ENCODE measurements around the gene THUMPD3.
A peak's percentile ranks its signal among the peaks of the same experiment; 100 is the strongest.

The THUMPD3 gene

DNA sequence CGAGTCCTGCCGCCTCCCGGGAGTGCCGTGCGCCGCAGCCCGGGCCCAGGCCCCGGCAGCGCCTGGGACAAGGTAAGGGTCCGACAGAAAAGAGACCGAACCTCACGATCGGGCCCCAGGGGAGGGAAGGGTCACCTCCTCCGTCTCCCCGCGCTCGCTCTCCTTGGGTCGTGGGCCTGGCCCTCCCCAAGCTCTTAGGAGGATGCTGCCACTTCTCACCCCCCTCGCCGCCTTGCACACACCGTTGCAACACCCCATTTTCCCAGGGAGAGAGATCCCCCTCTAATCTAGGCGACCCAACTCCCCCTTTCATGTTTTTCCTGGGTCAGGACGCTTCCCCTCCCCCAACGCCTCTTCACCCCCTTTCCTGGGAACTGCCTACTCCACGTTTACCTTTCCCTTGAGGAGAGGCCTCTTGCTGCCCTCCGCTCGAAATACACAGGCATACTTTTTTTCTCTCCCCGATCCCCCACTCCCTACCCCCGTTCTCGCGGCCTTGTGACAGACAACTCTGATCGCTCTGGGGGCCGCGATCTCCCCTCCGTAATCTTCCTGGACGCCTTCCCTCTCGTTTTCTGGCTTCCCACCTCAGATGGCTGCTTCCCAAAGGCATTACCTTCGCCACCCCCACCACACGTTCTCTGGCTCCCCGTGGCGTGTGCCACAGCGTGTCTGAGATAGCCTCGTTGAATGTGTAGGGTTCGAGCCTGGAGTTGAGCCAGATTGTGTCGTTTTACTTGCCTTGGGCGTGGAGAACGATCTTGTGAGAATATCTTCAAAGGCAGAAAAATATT, 35.2 kb downstream of the THUMPD3 start:
- peak; percentile 36 for DNase-seq

GRCh38 chr3:9398700-9399336, 36.0 kb downstream of the THUMPD3 start:
- DNase-seq, result peak; percentile 60

DNA sequence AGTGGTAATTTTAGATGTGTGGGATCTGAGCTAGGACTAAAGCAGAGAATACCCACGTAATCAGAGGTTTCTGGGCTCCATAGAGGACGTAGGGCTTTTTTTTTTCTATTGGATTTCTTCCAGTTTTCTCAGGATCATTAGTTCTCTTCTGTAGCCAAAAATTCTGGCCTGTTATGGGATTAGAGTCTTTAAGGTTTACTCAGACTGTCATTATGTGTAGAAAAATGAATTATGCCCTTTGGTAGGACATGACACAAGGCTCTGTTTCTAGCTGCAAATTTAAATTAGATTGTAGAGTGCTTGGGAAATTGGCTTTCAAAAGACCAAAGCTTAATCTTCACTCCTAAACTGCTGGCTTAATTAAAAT, 36.5 kb downstream of the THUMPD3 start:
- no peak for DNase-seq

DNA sequence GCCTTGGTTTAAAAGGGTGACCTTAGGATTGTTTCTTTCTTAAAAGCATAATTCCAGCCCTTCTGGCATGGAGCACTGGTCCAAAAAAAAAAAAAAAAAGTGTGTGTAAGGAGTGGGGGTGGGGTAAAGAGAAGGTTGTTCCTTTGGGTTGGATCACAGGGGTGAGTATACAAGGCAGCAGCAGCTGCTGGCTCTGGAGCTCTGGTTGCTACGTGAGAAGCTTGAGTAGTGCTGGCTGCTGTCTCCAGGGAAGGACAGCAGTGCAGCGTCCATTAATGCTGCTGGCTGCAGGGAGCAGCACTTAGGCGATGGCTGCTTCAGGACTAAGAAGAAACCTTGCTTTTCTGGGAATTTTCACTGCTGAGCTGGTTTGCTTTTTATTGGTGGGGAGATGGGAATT, 36.9 kb downstream of the THUMPD3 start:
- no peak for DNase-seq

GRCh38 chr3:9400616-9401015, 37.8 kb downstream of the THUMPD3 start:
- DNase-seq, result no peak

GRCh38 chr3:9401986-9402385, 39.1 kb downstream of the THUMPD3 start:
- no peak for DNase-seq

DNA sequence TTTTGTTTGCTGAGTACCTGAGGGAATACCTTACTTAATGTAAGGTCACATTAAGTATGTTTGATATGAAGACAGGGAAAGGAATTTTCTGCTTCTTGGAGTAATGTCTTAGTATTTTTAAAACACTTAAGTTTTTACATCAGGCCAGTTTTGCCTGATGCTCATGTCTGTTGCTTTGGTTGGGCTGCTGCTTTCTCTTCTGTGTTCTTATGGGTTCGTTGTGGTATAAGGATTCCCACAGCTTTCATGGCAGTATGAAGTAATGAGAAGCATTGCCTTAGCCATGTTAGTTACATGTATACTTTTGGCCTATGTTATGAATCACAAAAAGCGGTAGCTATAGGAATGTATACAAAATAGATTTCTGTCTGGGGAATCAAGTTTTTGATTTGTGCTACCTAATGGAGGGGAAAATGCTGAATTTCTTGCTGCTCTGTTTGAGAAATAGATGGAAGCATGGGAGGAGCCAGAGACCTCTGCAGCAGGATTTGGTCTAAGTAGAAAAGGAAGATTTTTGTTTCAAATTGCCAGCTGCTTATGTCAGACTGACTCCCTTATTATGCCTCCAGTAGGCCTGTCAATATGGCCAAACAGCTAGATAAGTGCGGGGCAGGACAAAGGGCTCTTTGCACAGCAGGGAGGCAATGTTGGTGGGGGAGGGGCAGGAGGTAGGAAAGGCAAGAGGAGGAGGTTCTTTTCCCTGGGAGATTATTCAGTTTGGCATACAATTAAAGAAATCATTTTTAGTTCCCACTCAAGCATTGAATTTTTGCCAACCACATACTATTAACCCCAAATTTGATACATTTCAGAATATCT, 39.8 kb downstream of the THUMPD3 start:
- DNase-seq, result no peak

GRCh38 chr3:9403463-9403862, 40.6 kb downstream of the THUMPD3 start:
- DNase-seq, result no peak

- peak; percentile 28 for DNase-seq
Measured at GRCh38 chr3:9404680-9405079, 41.8 kb downstream of the THUMPD3 start.

DNA sequence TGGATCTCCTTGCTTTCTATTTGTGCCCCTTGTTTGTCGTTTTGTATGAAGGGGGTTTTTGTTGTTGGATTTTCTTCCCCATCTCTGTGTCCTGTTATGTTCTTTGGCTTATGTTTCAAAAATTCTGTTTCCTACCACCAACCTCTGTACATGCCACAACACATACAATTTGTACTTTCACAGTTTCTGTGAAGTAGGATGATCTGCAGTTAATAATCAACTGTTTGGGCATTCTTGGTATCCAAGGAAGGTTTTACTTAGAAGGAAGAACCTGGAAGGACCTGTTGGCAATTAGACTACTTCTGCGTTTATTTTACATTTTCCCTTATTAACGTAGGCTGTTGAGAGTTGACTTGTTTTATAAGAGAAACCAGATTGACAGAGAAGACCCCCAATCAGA, 42.9 kb downstream of the THUMPD3 start:
- DNase-seq, result no peak

GRCh38 chr3:9406856-9407626, 44.2 kb downstream of the THUMPD3 start:
- no peak for DNase-seq

GRCh38 chr3:9408061-9408460, 45.2 kb downstream of the THUMPD3 start:
- DNase-seq, result no peak

- DNase-seq, result no peak
Measured at GRCh38 chr3:9408546-9408945, 45.7 kb downstream of the THUMPD3 start.

GRCh38 chr3:9409981-9410854, 47.4 kb downstream of the THUMPD3 start:
- DNase-seq, result no peak

GRCh38 chr3:9411302-9411701, 48.4 kb downstream of the THUMPD3 start:
- no peak for DNase-seq

DNA sequence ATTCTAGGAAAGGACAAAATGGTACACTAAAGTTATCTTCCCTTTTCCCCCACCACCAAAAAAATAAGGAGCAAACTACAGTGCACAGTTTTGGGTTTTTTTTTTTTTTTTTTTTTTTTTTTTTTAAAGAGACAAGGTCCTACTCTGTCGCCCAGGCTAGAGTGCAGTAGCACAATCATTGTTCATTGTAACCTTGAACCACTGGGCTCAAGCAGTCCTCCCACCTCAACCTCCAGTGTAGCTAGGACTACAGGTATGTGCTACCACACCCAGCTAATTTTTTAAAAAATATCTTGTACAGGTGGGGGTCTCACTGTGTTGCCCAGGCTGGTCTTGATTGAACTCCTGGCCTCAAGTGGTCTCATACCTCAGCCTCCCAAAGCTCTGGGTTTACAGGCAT, 49.4 kb downstream of the THUMPD3 start:
- no peak for DNase-seq

DNA sequence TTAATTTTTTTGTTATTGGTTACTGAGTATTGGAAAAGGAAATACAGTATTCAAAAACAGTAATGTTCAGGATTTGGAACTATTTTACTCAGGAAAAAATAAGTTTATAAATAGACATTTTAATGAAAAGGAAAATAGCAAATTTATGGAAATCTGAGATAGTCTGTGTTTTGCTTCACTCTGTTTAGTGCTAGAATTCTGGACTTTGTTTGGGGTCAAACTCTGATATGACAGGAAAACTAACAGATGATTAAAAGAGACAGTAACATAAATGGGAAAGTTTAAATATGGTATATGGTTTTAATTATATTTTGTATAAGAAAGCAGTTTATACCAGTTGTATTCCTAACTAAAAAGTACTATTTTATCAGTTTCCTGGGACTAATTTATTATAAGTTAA, 52.0 kb downstream of the THUMPD3 start:
- DNase-seq, result no peak

GRCh38 chr3:9415485-9416138, 52.8 kb downstream of the THUMPD3 start:
- DNase-seq, result no peak

- no peak for DNase-seq
Measured at GRCh38 chr3:9416139-9416780, 53.4 kb downstream of the THUMPD3 start.

- no peak for DNase-seq
Measured at GRCh38 chr3:9420850-9421549, 58.1 kb downstream of the THUMPD3 start.
